ENCODE results near the gene TMPRSS4. TPM values are rescaled to one million over a fixed set of nuclear protein-coding genes. Genes with fewer than 3 reads are reported as not detected.

Gene TMPRSS4
- total and polyA plus RNA-seq, 2 of the 13 experiments (the other 11 are each of a cell fraction or from before 2014, with no cell fraction given) = 0.32 TPM; not detected in 1

- TF ChIP-seq ZNF646 (CRISPR knock-in tag; IDR thresholded peaks at IDR 0.05) (no peak), ZNF275 (CRISPR knock-in tag; IDR thresholded peaks at IDR 0.05; ENCODE audit: borderline replicate concordance) (no peak), ZNF773 (CRISPR knock-in tag; IDR thresholded peaks at IDR 0.05; ENCODE audit: borderline replicate concordance) (no peak)
These were observed 88.0 kb downstream of the TMPRSS4 start (continued) for GRCh38 chr11:118164885-118165284.

- in situ Hi-C loops (cut with HindIII; ENCODE audit: extremely low pct_ligation_motif_present, low pct_unique_long_range_greater_than_20kb) = no loop called here
- DNase-seq (ENCODE audit: low spot score) (no peak), ATAC-seq (no peak), FAIRE-seq (no peak)
- peaks cover 6 to 82% of the 10 kb centered on the region in 2 experiments for H3K27me3 ChIP-seq (ENCODE audit: control insufficient read depth in 1 of 2, insufficient read depth in 2 of 2, low read length in 2 of 2)
- H3K79me2 ChIP-seq (ENCODE audit: insufficient read depth, low read length) = no peaks in the 10 kb centered on the region
- intact Hi-C loops (cut with micrococcal nuclease; ENCODE audit: unreplicated experiment) = no loop called here
- no peak overlapping the region for H3K4me3 ChIP-seq (replicated peaks in 1 of 3; ENCODE audit: insufficient read depth in 1 of 3, low read depth in 2 of 3, low read length in 3 of 3)
- peaks cover 12% of the 10 kb centered on the region for H3K4me1 ChIP-seq (ENCODE audit: insufficient read depth, low read length)
- H3K9ac ChIP-seq (ENCODE audit: insufficient read depth, low read depth, low read length) = no peak overlapping the region
- WGBS (ENCODE audit: low lambda C conversion rate) = 64% methylated on average over 8 of the region's 17 CpGs
- no peak overlapping the region for H3K4me2 ChIP-seq (ENCODE audit: low read depth, low read length)
- no TSS peak for BruUV-seq (replicated peaks)
- no peak overlapping the region for H3K27ac ChIP-seq (ENCODE audit: extremely low read length, insufficient read depth, low read length)
- no peaks in the 10 kb centered on the region for H3K9me3 ChIP-seq (ENCODE audit: low read length)
- ChIA-PET CTCF (ENCODE audit: low intra/inter-chr PET ratio, low total read pairs) (no interaction called here), POLR2A (no interaction called here)
- H2AFZ ChIP-seq (ENCODE audit: low read length) = no peak overlapping the region
- H4K20me1 ChIP-seq (ENCODE audit: insufficient read depth, low read length) = no peaks in the 10 kb centered on the region
- no peaks in the 10 kb centered on the region for H3K36me3 ChIP-seq (replicated peaks in 1 of 2; ENCODE audit: control insufficient read depth in 1 of 2, insufficient read depth in 2 of 2, low read length in 2 of 2)
- TF ChIP-seq SNAPC2 (CRISPR knock-in tag; IDR thresholded peaks at IDR 0.05) (no peak), MYPOP (CRISPR knock-in tag; IDR thresholded peaks at IDR 0.05) (no peak), ZBTB7A (CRISPR knock-in tag; IDR thresholded peaks at IDR 0.05) (no peak), ELK4 (CRISPR knock-in tag; IDR thresholded peaks at IDR 0.05; ENCODE audit: borderline replicate concordance) (no peak), NBN (conservative IDR thresholded peaks at IDR 0.05) (no peak), KLF9 (CRISPR knock-in tag; IDR thresholded peaks at IDR 0.05; ENCODE audit: low read depth) (no peak), JUND (CRISPR knock-in tag; IDR thresholded peaks at IDR 0.05) (no peak), ZNF124 (CRISPR knock-in tag; IDR thresholded peaks at IDR 0.05) (no peak)
These were observed 89.8 kb downstream of the TMPRSS4 start for GRCh38 chr11:118166641-118167040.

All from HepG2 (cell line).